ENCODE data around the gene ZNF835.

GRCh38 chr19:56689198-56689597, 17.6 kb upstream of the ZNF835 start:
- TF ChIP-seq CTCF (IDR thresholded peaks at IDR 0.05; ENCODE audit: insufficient read depth, low read length, poor library complexity, severe bottlenecking) (no peak), EZH2phosphoT487 (conservative IDR thresholded peaks at IDR 0.05; ENCODE audit: low read length) (no peak)

All from SU-DHL-6 (cell line).